CD4-positive, alpha-beta T cell treated with Interleukin-6 for 4 hours (primary cell): ENCODE measurements around the gene CHD1L.
A peak's percentile ranks its signal among the peaks of the same experiment; 100 is the strongest.
"Not testable (repeated sequence)": the region's sequence is repeated elsewhere in the genome, so short reads cannot be mapped to it uniquely, and the experiment has no call there.

ENCODE experiments used
- DNase-seq: peaks from one replicate; pipeline ENCODE4 v3.0.0-alpha.2; 2020; ENCODE audit warnings: mixed read lengths

Gene CHD1L

GRCh38 chr1:147242449-147243227 is at the start of gene CHD1L:
Gene CHD1L, plus strand, starts transcription at chr1:147242684. Its CDS starts 20 bp downstream, at chr1:147242704.
- DNase-seq: peak; percentile 95

GRCh38 chr1:147197324-147197723 is 45.2 kb upstream of the CHD1L start:
- DNase-seq: not testable (repeated sequence)

GRCh38 chr1:147201276-147201675 is 41.2 kb upstream of the CHD1L start:
- DNase-seq: no peak

DNA sequence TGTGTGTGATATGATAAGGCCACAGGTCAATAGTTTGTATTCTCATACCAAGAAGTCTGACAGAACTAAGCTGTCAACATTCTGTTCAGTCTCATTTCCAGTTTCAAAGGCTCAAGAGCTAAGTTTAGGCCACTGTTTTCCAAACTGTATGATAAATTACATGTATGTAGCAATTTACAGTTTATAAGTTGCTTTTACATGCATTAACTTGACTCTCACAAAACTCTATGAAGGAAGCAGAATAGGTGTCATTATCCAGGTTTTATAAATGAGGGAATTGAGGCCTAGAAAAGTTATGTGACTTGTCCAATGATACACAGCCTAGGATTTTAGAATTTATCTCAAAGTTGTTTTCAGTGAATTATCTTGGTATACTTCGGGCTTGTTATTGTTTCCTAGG is 40.7 kb upstream of the CHD1L start:
- no peak for DNase-seq

DNA sequence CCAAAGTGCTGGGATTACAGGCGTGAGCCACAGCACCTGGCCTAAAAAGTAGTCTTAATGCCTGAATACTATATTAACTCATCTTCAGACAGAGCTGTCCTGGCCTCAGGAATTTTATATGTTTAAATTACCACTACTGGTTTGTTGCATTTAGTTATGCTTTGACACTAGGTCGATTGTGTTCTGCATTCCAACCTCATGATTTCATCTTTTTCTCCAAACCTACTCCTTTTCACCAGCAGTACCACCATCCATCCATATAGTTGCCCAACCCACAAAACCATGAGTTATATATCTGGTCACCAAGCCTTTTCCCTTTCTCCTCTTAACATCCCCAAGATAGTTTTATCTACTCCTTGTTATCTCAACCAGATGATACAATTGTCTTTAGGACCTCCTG is 39.9 kb upstream of the CHD1L start:
- DNase-seq: no peak

DNA sequence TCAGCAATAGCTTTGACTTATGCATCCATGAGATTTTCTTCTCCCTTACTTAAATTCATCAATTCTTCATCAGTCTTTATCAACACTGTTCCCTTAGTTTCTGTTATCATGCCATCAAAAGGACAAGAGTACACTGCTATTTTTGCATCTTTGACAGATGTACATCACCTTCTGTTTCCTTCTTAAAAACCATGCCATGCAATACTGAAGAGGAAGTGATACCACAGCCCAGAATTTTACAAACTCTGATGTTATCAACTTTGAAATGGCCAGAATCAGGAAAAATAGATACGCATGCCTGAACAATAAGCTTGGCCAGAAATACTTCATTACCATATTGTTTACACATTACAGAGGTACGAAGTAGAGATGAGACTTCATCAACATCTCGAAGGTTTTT is 38.4 kb upstream of the CHD1L start:
- no peak for DNase-seq

DNA sequence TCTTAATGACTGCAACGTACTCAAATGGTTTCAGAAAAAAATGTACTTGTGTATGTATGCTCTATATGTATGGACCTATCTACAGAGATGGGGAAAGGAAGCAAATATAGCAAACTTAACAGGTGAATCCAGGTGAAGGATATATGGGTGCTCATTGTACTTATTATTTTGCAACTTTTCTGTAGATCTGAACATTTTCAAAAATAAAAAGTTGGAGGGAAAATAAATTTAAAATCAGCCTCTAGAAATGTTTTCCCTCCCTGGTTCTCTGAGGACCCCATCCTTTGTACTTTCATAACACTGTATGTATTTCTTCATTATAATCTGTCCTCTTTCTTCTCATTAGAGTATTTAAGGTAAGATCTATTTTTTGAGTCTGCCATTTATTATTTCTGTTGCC is 35.3 kb upstream of the CHD1L start:
- DNase-seq: no peak

DNA sequence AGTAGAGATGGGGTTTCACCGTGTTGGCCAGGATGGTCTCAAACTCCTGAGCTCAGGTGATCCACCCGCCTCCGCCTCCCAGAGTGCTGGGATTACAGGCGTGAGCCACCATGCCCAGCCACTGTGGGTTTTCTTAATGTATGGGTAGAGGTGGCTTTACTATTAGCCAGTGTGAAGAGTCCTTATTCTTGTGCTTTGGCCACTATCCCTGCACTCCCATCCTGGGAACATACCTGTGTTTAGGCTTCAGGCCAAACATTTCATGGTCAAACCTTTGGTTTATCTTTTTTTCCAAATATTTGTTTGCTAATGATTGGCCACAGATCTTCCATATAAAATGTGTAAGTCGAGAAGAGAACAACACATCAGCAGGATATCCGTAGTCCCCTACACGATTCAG is 33.9 kb upstream of the CHD1L start:
- no peak for DNase-seq

GRCh38 chr1:147209825-147210821 is 32.4 kb upstream of the CHD1L start:
- no peak for DNase-seq

DNA sequence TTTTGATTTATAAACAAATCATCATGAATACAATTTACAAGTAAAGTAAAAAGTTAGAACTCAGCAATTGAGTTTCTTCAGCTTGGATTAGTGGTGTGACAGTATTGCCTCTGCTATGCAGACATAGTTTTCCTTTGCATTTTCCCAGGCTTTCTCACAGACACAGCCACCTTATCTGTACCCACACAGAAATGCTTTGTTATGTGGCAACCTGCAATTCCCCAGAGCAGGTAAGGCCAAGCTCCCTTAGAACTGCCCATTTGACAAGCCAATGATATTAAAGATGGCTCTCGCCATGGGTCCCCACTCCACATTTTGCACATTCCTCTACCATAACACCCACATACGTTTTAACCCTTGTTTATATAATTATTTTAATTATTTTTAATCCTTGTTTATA is 31.5 kb upstream of the CHD1L start:
- no peak for DNase-seq

- no peak for DNase-seq
Observed at GRCh38 chr1:147211577-147211976, 30.9 kb upstream of the CHD1L start.

GRCh38 chr1:147213271-147213670 is 29.2 kb upstream of the CHD1L start:
- no peak for DNase-seq

- DNase-seq: no peak
Observed at GRCh38 chr1:147214325-147214724, 28.2 kb upstream of the CHD1L start.

DNA sequence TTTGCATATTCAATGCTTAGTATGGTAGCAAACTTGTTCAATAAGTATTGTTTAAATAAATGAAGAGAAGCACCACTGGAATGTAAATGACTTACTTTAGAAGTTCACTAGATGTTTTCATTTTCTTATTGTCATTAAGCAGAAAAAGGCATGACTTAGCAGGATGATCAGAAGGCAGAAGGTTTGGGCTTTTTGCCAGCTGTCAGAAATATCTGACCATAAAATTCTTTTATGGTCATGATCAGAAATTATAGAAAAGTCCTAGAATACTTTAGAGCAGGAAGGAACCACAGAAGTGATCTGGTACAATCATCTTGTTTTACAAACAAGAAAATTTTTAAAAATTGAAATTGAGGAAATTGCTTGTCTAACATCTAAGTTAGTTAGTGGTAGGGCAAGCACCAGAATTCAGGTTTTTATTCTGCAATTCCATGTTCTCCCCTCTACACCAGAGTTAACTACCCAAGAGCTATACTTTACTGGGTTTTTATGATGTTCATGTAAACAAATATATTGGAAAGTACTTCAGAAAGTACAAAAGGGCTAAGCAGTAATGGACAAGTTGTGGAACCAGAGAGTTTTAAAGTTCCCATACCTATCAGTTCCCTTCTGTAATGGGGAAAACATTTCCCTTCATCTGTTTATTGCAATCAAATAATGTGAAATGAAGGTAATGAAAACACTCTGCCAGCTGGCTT is 27.5 kb upstream of the CHD1L start:
- DNase-seq: no peak

- no peak for DNase-seq
Observed at GRCh38 chr1:147215540-147215916, 27.0 kb upstream of the CHD1L start.

DNA sequence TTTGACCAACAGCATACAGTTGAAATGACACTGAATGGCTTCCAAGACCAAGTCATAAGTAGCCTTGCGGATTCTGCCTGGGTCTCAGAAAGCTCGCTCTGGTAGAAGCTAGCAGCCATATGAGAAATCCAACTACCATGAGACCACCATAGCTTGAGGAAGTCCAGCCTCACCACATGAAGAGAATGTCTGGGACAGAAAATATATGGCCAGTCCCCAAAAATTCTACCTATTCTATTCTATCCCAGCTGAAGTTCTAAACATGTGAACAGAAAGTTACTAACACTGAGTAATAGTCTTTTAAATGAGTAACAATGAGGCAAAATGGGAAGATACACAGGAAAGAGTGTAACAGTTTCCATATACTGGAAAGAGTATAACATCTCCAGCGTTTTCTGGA is 26.4 kb upstream of the CHD1L start:
- no peak for DNase-seq

DNA sequence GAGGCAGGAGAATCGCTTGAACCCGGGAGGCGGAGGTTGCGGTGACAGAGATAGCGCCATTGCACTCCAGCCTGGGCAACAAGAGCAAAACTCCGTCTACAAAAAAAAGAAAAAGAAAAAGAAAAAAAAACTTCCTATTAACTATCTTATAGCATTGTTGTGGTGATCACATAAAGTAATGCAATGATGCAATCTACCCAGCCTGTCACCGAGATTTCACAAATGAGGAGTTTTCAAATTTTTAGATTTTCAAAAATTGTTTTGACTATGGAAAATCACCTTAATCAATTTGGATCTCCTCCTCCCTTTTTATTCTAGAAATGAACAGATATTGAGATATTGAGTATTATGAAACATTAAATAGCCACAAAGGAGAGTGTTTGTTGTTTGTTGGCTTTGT is 25.3 kb upstream of the CHD1L start:
- DNase-seq: no peak

GRCh38 chr1:147218606-147219005 is 23.9 kb upstream of the CHD1L start:
- no peak for DNase-seq

DNA sequence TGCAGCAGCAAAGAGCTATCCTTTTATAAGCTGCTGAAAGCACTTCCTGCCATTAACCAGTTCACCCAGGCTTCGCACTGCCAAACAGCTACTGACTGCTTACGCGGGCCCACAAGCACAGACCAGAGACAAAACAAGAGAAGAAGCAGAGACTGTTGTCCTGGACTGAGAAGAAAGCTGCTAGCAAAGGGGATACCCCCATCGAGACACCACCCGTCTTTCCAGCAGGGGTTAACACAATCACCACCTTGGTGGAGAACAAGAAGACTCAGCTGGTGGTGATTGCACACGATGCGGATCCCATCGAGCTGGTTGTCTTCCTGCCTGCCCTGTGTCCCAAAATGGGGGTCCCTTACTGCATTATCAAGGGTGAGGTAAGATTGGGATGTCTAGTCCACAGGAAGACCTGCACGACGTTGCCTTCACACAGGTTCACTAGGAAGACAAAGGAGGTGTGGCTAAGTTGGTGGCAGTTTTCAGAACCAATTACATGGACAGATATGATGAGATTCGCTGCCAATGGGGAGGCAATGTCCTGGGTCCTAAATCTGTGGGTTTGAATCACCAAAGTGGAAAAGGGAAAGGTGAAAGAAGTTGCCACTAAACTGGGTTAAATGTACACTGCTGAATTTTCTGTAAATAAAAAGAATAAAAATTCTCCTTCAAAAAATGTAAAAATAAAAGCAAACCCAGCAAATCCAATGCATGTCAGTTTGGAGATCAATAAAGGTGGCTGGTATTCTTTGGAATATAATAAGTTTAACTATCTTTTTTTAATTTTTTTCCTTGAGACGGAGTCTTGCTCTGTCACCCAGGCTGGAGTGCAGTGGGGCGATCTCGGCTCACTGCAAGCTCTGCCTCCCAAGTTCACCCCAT is 18.5 kb upstream of the CHD1L start:
- DNase-seq: no peak

DNA sequence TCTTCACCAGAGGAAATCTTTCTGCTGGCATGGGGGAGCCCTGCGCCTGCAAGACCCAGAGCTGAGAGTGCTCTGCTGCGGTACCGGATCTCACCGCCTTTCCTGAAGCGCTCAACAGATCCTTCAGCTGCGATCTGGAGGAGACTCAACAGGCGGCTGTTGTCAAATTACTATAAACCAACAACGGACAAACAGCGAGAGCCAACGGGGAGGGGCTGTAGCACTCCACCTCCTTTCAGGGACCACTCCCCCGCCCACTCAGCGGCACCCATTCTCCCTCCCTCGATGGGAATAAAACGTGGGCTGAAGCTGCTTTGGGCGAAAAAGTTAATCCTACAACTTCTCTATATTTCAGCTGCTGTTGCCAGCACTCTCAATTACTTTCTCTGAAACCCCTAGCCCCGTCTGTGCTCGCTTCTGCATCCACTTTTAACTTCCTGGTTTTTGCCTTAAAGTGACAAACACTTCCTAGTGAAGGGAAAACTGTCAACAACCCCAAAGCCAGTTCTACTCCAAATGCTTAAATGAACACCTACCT is 17.2 kb upstream of the CHD1L start, which contains the start of gene FMO5:
TSS of gene FMO5 (minus strand) at position 147 of the 538 bp plus-strand sequence. CDS start 310 bp downstream, outside the sequence.
- peak; percentile 58 for DNase-seq

DNA sequence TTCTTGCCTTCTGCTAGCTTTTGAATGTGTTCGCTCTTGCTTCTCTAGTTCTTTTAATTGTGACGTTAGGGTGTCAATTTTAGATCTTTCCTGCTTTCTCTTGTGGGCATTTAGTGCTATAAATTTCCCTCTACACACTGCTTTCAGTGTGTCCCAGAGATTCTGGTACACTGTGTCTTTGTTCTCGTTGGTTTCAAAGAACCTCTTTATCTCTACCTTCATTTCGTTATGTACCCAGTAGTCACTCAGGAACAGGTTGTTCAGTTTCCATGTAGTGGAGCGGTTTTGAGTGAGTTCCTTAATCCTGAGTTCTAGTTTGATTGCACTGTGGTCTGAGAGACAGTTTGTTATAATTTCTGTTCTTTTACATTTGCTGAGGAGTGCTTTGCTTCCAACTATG is 11.5 kb upstream of the CHD1L start:
- not testable (repeated sequence) for DNase-seq

- not testable (repeated sequence) for DNase-seq
Observed at GRCh38 chr1:147233903-147234302, 8.6 kb upstream of the CHD1L start.
